H9 (cell line): ENCODE data around the gene INTS12. TPM values are rescaled to one million over a fixed set of nuclear protein-coding genes. Genes with fewer than 3 reads are reported as not detected.

Experiments
- DNase-seq: peaks from one replicate; pipeline ENCODE4 v3.0.0-alpha.2; 2017
- H2AFZ ChIP-seq: one replicate; pipeline ENCODE4 v1.6.1; 2013; ENCODE audit warnings: mild to moderate bottlenecking, low read length, control low read depth, moderate library complexity
- H2AK5ac ChIP-seq: 2 replicates; pipeline ENCODE4 v1.6.1; 2013; ENCODE audit warnings: low read length, control low read depth, mixed read lengths; ENCODE audit not compliant: insufficient read length
- H2BK120ac ChIP-seq: one replicate; pipeline ENCODE4 v1.6.1; 2013; ENCODE audit warnings: low read depth, mild to moderate bottlenecking, low read length, control low read depth, inconsistent platforms; ENCODE audit not compliant: poor library complexity, severe bottlenecking
- H2BK12ac ChIP-seq: 2 replicates; pipeline ENCODE4 v1.6.1; 2013; ENCODE audit warnings: low read length, control low read depth, mixed read lengths, low read depth; ENCODE audit not compliant: insufficient read length
- H2BK15ac ChIP-seq: 2 replicates; pipeline ENCODE4 v1.6.1; 2013; ENCODE audit warnings: low read depth, low read length, control low read depth
- H2BK20ac ChIP-seq: one replicate; pipeline ENCODE4 v1.6.1; 2013; ENCODE audit warnings: low read depth, mild to moderate bottlenecking, low read length, control low read depth, inconsistent platforms; ENCODE audit not compliant: poor library complexity, severe bottlenecking
- H2BK5ac ChIP-seq: 2 replicates; pipeline ENCODE4 v1.6.1; 2013; ENCODE audit warnings: low read length, control low read depth, mixed read lengths; ENCODE audit not compliant: insufficient read length
- H3K14ac ChIP-seq: 2 replicates; pipeline ENCODE4 v1.6.1; 2013; ENCODE audit warnings: low read length, control low read depth; ENCODE audit not compliant: insufficient read depth
- H3K18ac ChIP-seq: 2 replicates; pipeline ENCODE4 v1.6.1; 2013; ENCODE audit warnings: low read depth, mild to moderate bottlenecking, mixed read lengths, low read length, control low read depth; ENCODE audit not compliant: insufficient read length
- H3K23ac ChIP-seq: 2 replicates; pipeline ENCODE4 v1.6.1; 2013; ENCODE audit warnings: low read length, control low read depth, mixed read lengths, low read depth; ENCODE audit not compliant: insufficient read length
- H3K23me2 ChIP-seq: 2 replicates; pipeline ENCODE4 v1.6.1; 2013; ENCODE audit warnings: low read depth, mild to moderate bottlenecking, mixed read lengths, low read length, control low read depth; ENCODE audit not compliant: insufficient read length, poor library complexity, severe bottlenecking
- H3K27ac ChIP-seq: 2 replicates; pipeline ENCODE4 v1.5.1; 2013; ENCODE audit warnings: low read length, control low read depth, mixed read lengths, low read depth; ENCODE audit not compliant: insufficient read length
- H3K27me3 ChIP-seq: 2 replicates; pipeline ENCODE4 v1.6.1; 2013; ENCODE audit warnings: low read length, control low read depth, inconsistent platforms; ENCODE audit not compliant: insufficient read depth
- H3K4ac ChIP-seq: 2 replicates; pipeline ENCODE4 v1.6.1; 2013; ENCODE audit warnings: low read depth, mild to moderate bottlenecking, control low read depth, inconsistent platforms, low read length, moderate library complexity
- H3K4me1 ChIP-seq: 2 replicates; pipeline ENCODE4 v1.6.1; 2013; ENCODE audit warnings: low read length, control low read depth, inconsistent platforms; ENCODE audit not compliant: insufficient read depth
- H3K4me2 ChIP-seq: 2 replicates; pipeline ENCODE4 v1.6.1; 2013; ENCODE audit warnings: low read length, control low read depth, mixed read lengths; ENCODE audit not compliant: insufficient read length, insufficient read depth
- H3K56ac ChIP-seq: 2 replicates; pipeline ENCODE4 v1.6.1; 2013; ENCODE audit warnings: low read depth, mild to moderate bottlenecking, mixed read lengths, low read length, control low read depth; ENCODE audit not compliant: insufficient read length
- H3K79me1 ChIP-seq: 2 replicates; pipeline ENCODE4 v1.6.1; 2013; ENCODE audit warnings: low read depth, mild to moderate bottlenecking, moderate library complexity, low read length, control low read depth, inconsistent platforms; ENCODE audit not compliant: insufficient read depth, poor library complexity, severe bottlenecking
- H3K79me2 ChIP-seq: 2 replicates; pipeline ENCODE4 v1.6.1; 2013; ENCODE audit warnings: low read length, control low read depth, inconsistent platforms; ENCODE audit not compliant: insufficient read depth
- H3K9ac ChIP-seq: 2 replicates; pipeline ENCODE4 v1.6.1; 2013; ENCODE audit warnings: low read length, control low read depth, mixed read lengths; ENCODE audit not compliant: insufficient read length; ENCODE audit errors: extremely low read depth
- H3K9me3 ChIP-seq: one replicate; pipeline ENCODE4 v1.6.1; 2013; ENCODE audit warnings: low read depth, low read length, inconsistent platforms; ENCODE audit not compliant: control insufficient read depth
- H3T11ph ChIP-seq: one replicate; pipeline ENCODE4 v1.6.1; 2013; ENCODE audit warnings: mild to moderate bottlenecking, low read length, control low read depth, inconsistent platforms
- H4K20me1 ChIP-seq: one replicate; pipeline ENCODE4 v1.6.1; 2013; ENCODE audit not compliant: control insufficient read depth, insufficient read length, insufficient read depth
- H4K5ac ChIP-seq: 2 replicates; pipeline ENCODE4 v1.6.1; 2013; ENCODE audit warnings: low read depth, mild to moderate bottlenecking, mixed read lengths, low read length, control low read depth; ENCODE audit not compliant: insufficient read length
- H4K8ac ChIP-seq: replicated peaks from 2 replicates; pipeline ENCODE4 v1.6.1; 2013; ENCODE audit warnings: low read length, control low read depth, mixed read lengths, low read depth; ENCODE audit not compliant: insufficient read length
- H4K91ac ChIP-seq: 2 replicates; pipeline ENCODE4 v1.6.1; 2013; ENCODE audit warnings: low read depth, mild to moderate bottlenecking, moderate library complexity, mixed read lengths, low read length, control low read depth; ENCODE audit not compliant: insufficient read length
- H3K27ac Mint-ChIP-seq, 3 experiments: 2 replicates in 2 of 3; 3 replicates in 1 of 3; pipeline ENCODE4 v1.8.0; 2020 to 2021; ENCODE audit warnings: mixed read lengths in 3 of 3, mild to moderate bottlenecking in 1 of 3, moderate library complexity in 1 of 3
- H3K27me3 Mint-ChIP-seq: 2 replicates; pipeline ENCODE4 v1.8.0; 2021; ENCODE audit warnings: low read depth, mild to moderate bottlenecking, moderate library complexity, mixed read lengths
- H3K36me3 Mint-ChIP-seq, 3 experiments: 2 replicates in 2 of 3; 3 replicates in 1 of 3; pipeline ENCODE4 v1.8.0; 2020 to 2021; ENCODE audit warnings: low read depth in 3 of 3, mixed read lengths in 3 of 3; ENCODE audit not compliant: insufficient read depth in 1 of 3
- H3K4me1 Mint-ChIP-seq, 2 experiments: 2 replicates each; pipeline ENCODE4 v1.8.0; 2020; ENCODE audit warnings: mixed read lengths in 2 of 2
- H3K4me3 Mint-ChIP-seq, 2 experiments: 2 replicates in 1 of 2; 3 replicates in 1 of 2; pipeline ENCODE4 v1.8.0; 2020 to 2021; ENCODE audit warnings: mild to moderate bottlenecking in 2 of 2, mixed read lengths in 2 of 2, moderate library complexity in 1 of 2
- H3K9me3 Mint-ChIP-seq, 2 experiments: 2 replicates in 1 of 2; 3 replicates in 1 of 2; pipeline ENCODE4 v1.8.0; 2020; ENCODE audit warnings: mild to moderate bottlenecking in 2 of 2, mixed read lengths in 2 of 2, moderate library complexity in 1 of 2
- CTCF ChIP-seq: fragments of 200-600 bp; sonication (generic); conservative IDR thresholded peaks from 3 replicates; pipeline ENCODE4 v1.8.0; 2021; ENCODE audit warnings: antibody characterized with exemption, mild to moderate bottlenecking
- WGBS: extraction: QIAGEN DNeasy Blood & Tissue Kit; methylation state at CpG from one replicate; pipeline ENCODE4 v1.1.7; 2013; ENCODE audit warnings: missing lambda C conversion rate, low lambda C conversion rate, mixed read lengths; ENCODE audit not compliant: insufficient read length; ENCODE audit errors: extremely low coverage; 5-methylcytosine and 5-hydroxymethylcytosine counted together
- total RNA-seq: library from RNA; stranded (reverse); gene quantifications from 2 replicates; pipeline ENCODE4 v1.2.1, GENCODE V29; 2021

The INTS12 gene
- total RNA-seq, 1 experiment from 2014 or later, result 15.6 TPM

GRCh38 chr4:105710678-105711077, 2.2 kb upstream of the INTS12 start:
- Histone ChIP-seq H3K9ac (no peak overlapping the region), H3T11ph (no peak overlapping the region), H4K8ac (no peak overlapping the region), H2AK5ac (no peak overlapping the region), H3K14ac (no peak overlapping the region), H3K4ac (no peak overlapping the region), H3K9me3 (no peaks in the 10 kb centered on the region), H3K23me2 (peaks cover 7% of the 10 kb centered on the region), H4K20me1 (no peaks in the 10 kb centered on the region), H2BK5ac (no peak overlapping the region), H3K79me1 (no peaks in the 10 kb centered on the region), H4K91ac (no peak overlapping the region), H2BK20ac (no peak overlapping the region), H3K23ac (no peak overlapping the region), H2BK12ac (no peak overlapping the region), H3K27me3 (no peaks in the 10 kb centered on the region), H3K18ac (no peak overlapping the region), H2BK15ac (no peak overlapping the region), H3K4me1 (no peaks in the 10 kb centered on the region), H3K27ac (no peak overlapping the region), H3K56ac (no peak overlapping the region), H3K4me2 (no peak overlapping the region), H3K79me2 (no peaks in the 10 kb centered on the region; the same call in 1 of the 2 replicates), H2AFZ (no peak overlapping the region), H4K5ac (no peak overlapping the region), H2BK120ac (no peak overlapping the region)
- Mint-ChIP-seq H3K4me3 (no peak overlapping the region; a peak in 1 of 5 replicates), H3K27ac (no peak overlapping the region), H3K9me3 (no peaks in the 10 kb centered on the region; a peak in 1 of 5 replicates), H3K4me1 (peaks cover 10% of the 10 kb centered on the region in 2 experiments), H3K36me3 (peaks cover 0 to under 1% (median 0%) of the 10 kb centered on the region in 3 experiments; a peak in 2 of 7 replicates), H3K27me3 (no peaks in the 10 kb centered on the region)
- no peak for DNase-seq
- TF ChIP-seq CTCF, result no peak
- WGBS, result no CpG with 5 or more reads among the region's 6 CpGs
